Bronchial epithelial cell (primary cell): ENCODE results near the gene GASK1B. TPM values are rescaled to one million over a fixed set of nuclear protein-coding genes. Genes with fewer than 3 reads are reported as not detected.

Source experiments
- DNase-seq: peaks from one replicate; pipeline ENCODE4 v3.0.0-alpha.2; 2010; ENCODE audit warnings: low read depth
- FAIRE-seq: peaks from 2 replicates; lab custom pipeline; 2011; peaks lifted over from hg19 to GRCh38; lab: Jason Lieb, UNC
- H3K27me3 ChIP-seq: 2 replicates; pipeline ENCODE4 v1.5.1; 2011; ENCODE audit warnings: low read length; ENCODE audit not compliant: control insufficient read depth, insufficient read depth
- H3K36me3 ChIP-seq: 2 replicates; pipeline ENCODE4 v1.5.1; 2011; ENCODE audit warnings: low read length; ENCODE audit not compliant: control insufficient read depth, insufficient read depth
- H3K4me3 ChIP-seq: 2 replicates; pipeline ENCODE4 v1.5.1; 2011; ENCODE audit warnings: mild to moderate bottlenecking, low read depth, low read length, control low read depth
- CTCF ChIP-seq: IDR thresholded peaks from 2 replicates; pipeline ENCODE4 v1.5.1; 2011; ENCODE audit warnings: mild to moderate bottlenecking, moderate library complexity, low read length, control low read depth, inconsistent platforms; ENCODE audit not compliant: insufficient read depth, severe bottlenecking
- total RNA-seq: library from RNA; depleted of rRNA; stranded (reverse); fragments of >200 nt; gene quantifications from 2 replicates; pipeline ENCODE4 v1.2.1, GENCODE V29; 2014

GASK1B gene
- total RNA-seq, 1 donor from 2014 or later = 2.1 TPM

- Histone ChIP-seq H3K36me3 (no peaks in the 10 kb centered on the region), H3K4me3 (no peak overlapping the region), H3K27me3 (no peaks in the 10 kb centered on the region)
- FAIRE-seq = no peak
- DNase-seq = no peak
- TF ChIP-seq CTCF = no peak
These were observed 9.9 kb upstream of the GASK1B start for GRCh38 chr4:158182736-158183135.

GRCh38 chr4:158181906-158182305, 9.1 kb upstream of the GASK1B start:
- no peak for FAIRE-seq

GRCh38 chr4:158179465-158179864, 6.6 kb upstream of the GASK1B start:
- TF ChIP-seq CTCF = no peak
- no peaks in the 10 kb centered on the region for H3K27me3 ChIP-seq

More at GRCh38 chr4:158181906-158182305, 9.1 kb upstream of the GASK1B start:
- TF ChIP-seq CTCF = no peak
- no peak for DNase-seq
- Histone ChIP-seq H3K4me3 (no peak overlapping the region), H3K27me3 (no peaks in the 10 kb centered on the region), H3K36me3 (no peaks in the 10 kb centered on the region)

GRCh38 chr4:158176776-158177175, 4.0 kb upstream of the GASK1B start:
- H3K4me3 ChIP-seq = no peak overlapping the region
- FAIRE-seq (no peak), DNase-seq (peak; percentile 53)
- no peaks in the 10 kb centered on the region for H3K36me3 ChIP-seq
- no peak for TF ChIP-seq CTCF
- H3K27me3 ChIP-seq = no peaks in the 10 kb centered on the region

More at GRCh38 chr4:158179465-158179864, 6.6 kb upstream of the GASK1B start:
- FAIRE-seq (no peak), DNase-seq (no peak)
- Histone ChIP-seq H3K36me3 (no peaks in the 10 kb centered on the region), H3K4me3 (no peak overlapping the region)

- FAIRE-seq (no peak), DNase-seq (peak; percentile 72)
These were observed 3.3 kb upstream of the GASK1B start for GRCh38 chr4:158176108-158176507.

More at GRCh38 chr4:158176108-158176507, 3.3 kb upstream of the GASK1B start:
- no peaks in the 10 kb centered on the region for H3K27me3 ChIP-seq
- no peaks in the 10 kb centered on the region for H3K36me3 ChIP-seq
- TF ChIP-seq CTCF = no peak
- H3K4me3 ChIP-seq = no peak overlapping the region
